Thymus (tissue), 11 donors: ENCODE data around the gene USH1C. TPM values are rescaled to one million over a fixed set of nuclear protein-coding genes. Genes with fewer than 3 reads are reported as not detected.

Experiments
- DNase-seq, 9 donors: peaks; one replicate each; pipeline ENCODE4 v3.0.0-alpha.2; 2013; ENCODE audit warnings: low spot score in 9 of 9, low read depth in 6 of 9, missing footprints in 1 of 9
- H3K27ac ChIP-seq, 2 donors: one replicate each; pipeline ENCODE4 v1.5.1; 2013; ENCODE audit warnings: control low read depth in 1 of 2, low read depth in 1 of 2, low read length in 1 of 2, mild to moderate bottlenecking in 1 of 2, moderate library complexity in 1 of 2
- H3K27me3 ChIP-seq, 2 donors: one replicate each; pipeline ENCODE4 v1.5.1; 2013; ENCODE audit warnings: low read length in 1 of 2; ENCODE audit not compliant: control insufficient read depth in 2 of 2, insufficient read depth in 1 of 2
- H3K36me3 ChIP-seq, 2 donors: one replicate each; pipeline ENCODE4 v1.5.1; 2013; ENCODE audit warnings: low read length in 1 of 2, mild to moderate bottlenecking in 1 of 2, moderate library complexity in 1 of 2; ENCODE audit not compliant: control insufficient read depth in 2 of 2, insufficient read depth in 2 of 2
- H3K4me1 ChIP-seq, 2 donors: one replicate each; pipeline ENCODE4 v1.5.1; 2013; ENCODE audit warnings: low read length in 2 of 2; ENCODE audit not compliant: control insufficient read depth in 2 of 2, insufficient read depth in 2 of 2
- H3K4me3 ChIP-seq, 2 donors: one replicate each; pipeline ENCODE4 v1.5.1; 2013; ENCODE audit warnings: low read length in 2 of 2, control low read depth in 1 of 2, mild to moderate bottlenecking in 1 of 2
- H3K9me3 ChIP-seq, 2 donors: one replicate each; pipeline ENCODE4 v1.5.1; 2013; ENCODE audit warnings: low read length in 1 of 2, mild to moderate bottlenecking in 1 of 2; ENCODE audit not compliant: control insufficient read depth in 2 of 2, insufficient read depth in 1 of 2
- WGBS: extraction: QIAGEN DNeasy Blood & Tissue Kit; methylation state at CpG from one replicate; pipeline ENCODE4 v1.1.7; 2013; 5-methylcytosine and 5-hydroxymethylcytosine counted together
- polyA plus RNA-seq: library from polyadenylated mRNA; stranded (reverse); fragments of 200-250 nt; gene quantifications from one replicate; pipeline ENCODE4 v1.2.3, GENCODE V29; 2013
- total RNA-seq: library from RNA; stranded (reverse); fragments of 120-200 nt; gene quantifications from one replicate; pipeline ENCODE4 v1.2.4, GENCODE V29; 2013
- donor health status: healthy.

The USH1C gene
- total and polyA plus RNA-seq, 2 donors: 0.24 to 0.57 TPM

DNA sequence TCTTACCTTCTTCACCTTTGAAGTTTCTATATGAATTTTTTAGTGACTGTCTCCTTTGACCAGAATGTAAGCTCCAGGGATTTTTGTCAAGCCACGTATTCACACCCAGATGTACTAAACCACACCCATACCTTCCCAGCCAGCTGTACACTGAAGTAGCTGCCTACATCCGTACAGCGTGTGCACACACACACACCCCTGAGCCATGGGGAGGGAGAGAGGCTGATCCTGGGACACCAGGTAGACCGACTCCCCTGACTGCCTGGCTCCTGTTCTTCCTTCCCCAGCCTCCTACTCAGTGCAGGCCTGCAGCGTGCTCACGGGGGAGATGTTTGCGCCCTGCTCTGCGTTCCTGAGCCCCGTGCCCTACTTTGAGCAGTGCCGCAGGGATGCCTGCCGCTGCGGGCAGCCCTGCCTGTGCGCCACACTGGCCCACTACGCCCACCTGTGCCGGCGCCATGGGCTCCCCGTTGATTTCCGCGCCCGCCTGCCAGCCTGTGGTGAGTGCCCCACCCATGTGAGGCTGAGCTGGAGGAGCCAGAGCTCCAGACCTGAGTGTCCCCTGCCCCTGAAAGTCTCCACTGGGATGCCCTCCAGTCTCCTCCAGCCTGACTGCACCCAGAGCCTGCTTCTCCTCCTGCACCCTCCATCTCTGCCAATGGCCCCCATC is 28.7 kb upstream of the USH1C start:
- H3K27me3 ChIP-seq: no peaks in the 10 kb centered on the region
- no peaks in the 10 kb centered on the region for H3K9me3 ChIP-seq
- no peak for DNase-seq
- H3K27ac ChIP-seq: no peak overlapping the region
- H3K36me3 ChIP-seq: no peaks in the 10 kb centered on the region
- H3K4me3 ChIP-seq: no peak overlapping the region
- WGBS: 97% methylated on average over 20 of the region's 20 CpGs
- H3K4me1 ChIP-seq: peaks cover 0 to 6% of the 10 kb centered on the region in 2 donors

DNA sequence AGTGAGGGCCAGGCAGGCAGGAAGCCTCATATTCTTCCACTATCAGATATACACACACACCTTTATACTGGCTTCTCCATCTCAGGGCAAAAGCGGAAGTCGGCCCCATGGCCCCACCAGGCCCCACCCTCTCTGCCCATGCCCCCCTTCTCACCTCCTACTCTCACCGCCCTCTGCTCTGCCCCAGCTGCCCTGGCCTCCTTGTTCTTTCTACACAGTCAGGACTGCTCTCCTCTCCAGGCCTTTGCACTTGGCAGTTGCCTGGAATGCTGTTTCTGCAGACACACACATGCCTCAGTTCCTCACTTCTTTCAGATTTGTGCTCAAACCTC is 28.1 kb upstream of the USH1C start:
- H3K36me3 ChIP-seq: no peaks in the 10 kb centered on the region
- no peaks in the 10 kb centered on the region for H3K27me3 ChIP-seq
- no peaks in the 10 kb centered on the region for H3K9me3 ChIP-seq
- no peak overlapping the region for H3K4me3 ChIP-seq
- H3K4me1 ChIP-seq: peaks cover 0 to 6% of the 10 kb centered on the region in 2 donors
- no peak overlapping the region for H3K27ac ChIP-seq
- peak in 2 of 9 donors; percentile 13 to 23 for DNase-seq
- WGBS: 41% methylated on average over 3 of the region's 3 CpGs

DNA sequence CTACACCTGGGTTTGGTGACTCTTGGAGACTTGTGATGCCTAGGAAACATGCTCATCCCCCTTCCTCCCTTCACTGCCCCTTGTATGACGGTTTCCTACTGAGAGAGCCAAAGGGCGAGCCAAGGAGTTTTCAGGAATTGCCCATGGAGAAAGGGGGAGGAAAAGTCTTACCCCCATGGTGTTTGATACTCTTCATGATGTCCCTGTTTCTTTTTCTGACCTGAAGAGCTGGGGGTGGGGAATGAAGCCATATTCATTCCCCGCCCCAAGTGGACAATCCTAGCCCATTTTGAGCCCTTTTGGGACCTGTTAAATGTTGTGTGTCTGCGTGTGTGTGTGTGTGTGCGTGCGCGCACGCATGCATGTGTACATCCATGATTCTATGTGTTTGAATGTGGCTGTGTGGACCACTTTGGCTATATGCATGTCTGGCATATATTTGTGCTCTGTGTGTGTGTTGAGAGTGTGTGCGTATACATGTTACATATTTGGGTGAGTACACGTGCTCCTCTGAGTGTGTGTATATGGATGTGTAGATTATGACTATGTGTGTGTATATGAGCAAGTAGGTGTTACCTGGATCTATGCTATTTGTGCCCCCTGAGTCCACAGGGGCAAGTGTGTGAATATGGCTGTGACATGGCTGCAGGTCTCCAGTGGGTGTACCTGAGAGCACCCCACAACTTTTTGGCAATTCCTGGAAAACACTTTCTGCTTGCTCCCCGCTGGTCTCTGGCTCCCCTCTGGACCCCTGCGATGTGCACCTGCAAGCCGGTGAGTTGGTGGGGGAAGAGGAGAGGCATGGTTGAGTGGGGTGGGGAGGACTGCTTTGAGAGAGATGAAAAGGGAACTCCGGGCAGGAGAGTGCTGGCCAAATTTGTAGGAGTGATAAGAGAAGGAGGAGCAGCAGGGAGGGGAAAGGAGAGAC is 27.5 kb upstream of the USH1C start:
- peaks cover 0 to 6% of the 10 kb centered on the region in 2 donors for H3K4me1 ChIP-seq
- H3K27me3 ChIP-seq: no peaks in the 10 kb centered on the region
- no peak overlapping the region for H3K27ac ChIP-seq
- H3K9me3 ChIP-seq: no peaks in the 10 kb centered on the region
- H3K36me3 ChIP-seq: no peaks in the 10 kb centered on the region
- no peak for DNase-seq
- 84% methylated on average over 14 of the region's 14 CpGs for WGBS
- H3K4me3 ChIP-seq: no peak overlapping the region

DNA sequence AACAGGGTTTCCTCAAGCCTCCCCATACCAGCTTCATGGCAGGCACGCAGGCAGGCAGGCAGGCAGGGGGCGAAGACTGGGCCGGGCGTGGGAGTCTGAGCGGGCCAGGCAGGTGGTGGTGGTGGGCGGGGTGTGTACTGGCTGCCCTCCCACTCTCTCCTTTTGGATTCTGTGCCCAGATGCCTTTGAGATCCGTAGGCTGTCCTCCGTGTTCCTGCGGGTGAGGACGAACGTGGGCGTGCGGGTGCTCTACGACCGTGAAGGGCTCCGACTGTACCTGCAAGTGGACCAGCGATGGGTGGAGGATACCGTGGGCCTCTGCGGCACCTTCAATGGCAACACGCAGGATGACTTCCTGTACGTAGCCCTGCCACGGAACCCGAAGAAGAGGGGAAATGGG is 25.8 kb upstream of the USH1C start:
- no peak for DNase-seq
- H3K4me3 ChIP-seq: no peak overlapping the region
- no peaks in the 10 kb centered on the region for H3K27me3 ChIP-seq
- no peaks in the 10 kb centered on the region for H3K9me3 ChIP-seq
- no peaks in the 10 kb centered on the region for H3K36me3 ChIP-seq
- 91% methylated on average over 23 of the region's 23 CpGs for WGBS
- no peak overlapping the region for H3K27ac ChIP-seq
- H3K4me1 ChIP-seq: peaks cover 0 to 6% of the 10 kb centered on the region in 2 donors

DNA sequence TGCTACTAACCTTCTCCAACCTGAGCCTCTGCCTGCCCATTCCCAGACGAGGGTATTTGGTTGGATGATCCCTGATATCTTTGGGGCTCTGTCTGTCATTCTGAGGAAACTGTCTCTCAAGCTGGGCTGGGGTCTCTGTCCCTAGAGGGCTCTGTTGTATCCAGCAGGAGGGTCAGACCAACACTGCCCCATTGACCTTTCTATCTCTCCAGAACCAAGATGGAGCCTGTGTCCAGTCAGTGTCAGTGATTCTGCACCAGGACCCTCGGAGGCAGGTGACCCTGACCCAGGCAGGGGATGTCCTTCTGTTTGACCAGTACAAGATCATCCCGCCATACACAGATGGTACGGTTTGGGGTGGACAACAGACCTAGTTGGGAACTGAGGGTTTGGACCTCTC is 24.7 kb upstream of the USH1C start:
- WGBS: 95% methylated on average over 4 of the region's 4 CpGs
- H3K27ac ChIP-seq: no peak overlapping the region
- peaks cover 0 to 6% of the 10 kb centered on the region in 2 donors for H3K4me1 ChIP-seq
- H3K27me3 ChIP-seq: no peaks in the 10 kb centered on the region
- no peak overlapping the region for H3K4me3 ChIP-seq
- H3K36me3 ChIP-seq: no peaks in the 10 kb centered on the region
- DNase-seq: no peak
- no peaks in the 10 kb centered on the region for H3K9me3 ChIP-seq

DNA sequence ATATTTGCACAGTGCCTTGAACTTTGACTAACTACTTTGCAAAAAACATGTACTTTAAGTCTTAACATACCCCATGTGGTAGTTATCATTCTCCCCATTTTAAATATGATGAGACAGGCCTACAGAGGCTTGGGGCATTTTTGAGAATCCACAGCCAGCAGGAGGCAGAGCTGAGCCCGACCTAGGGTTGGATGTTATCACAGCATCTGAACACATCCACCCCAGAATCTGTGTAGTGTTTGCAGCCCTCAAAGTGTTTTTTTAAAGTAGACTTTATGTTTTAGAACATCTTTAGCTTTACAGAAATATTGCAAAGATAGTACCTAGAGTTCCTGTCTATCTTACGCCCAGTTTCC is 20.4 kb upstream of the USH1C start:
- no peak overlapping the region for H3K4me3 ChIP-seq
- no peaks in the 10 kb centered on the region for H3K36me3 ChIP-seq
- no peaks in the 10 kb centered on the region for H3K4me1 ChIP-seq
- H3K27me3 ChIP-seq: no peaks in the 10 kb centered on the region
- H3K27ac ChIP-seq: no peak overlapping the region
- 60% methylated on average over 2 of the region's 2 CpGs for WGBS
- no peak for DNase-seq
- no peaks in the 10 kb centered on the region for H3K9me3 ChIP-seq

DNA sequence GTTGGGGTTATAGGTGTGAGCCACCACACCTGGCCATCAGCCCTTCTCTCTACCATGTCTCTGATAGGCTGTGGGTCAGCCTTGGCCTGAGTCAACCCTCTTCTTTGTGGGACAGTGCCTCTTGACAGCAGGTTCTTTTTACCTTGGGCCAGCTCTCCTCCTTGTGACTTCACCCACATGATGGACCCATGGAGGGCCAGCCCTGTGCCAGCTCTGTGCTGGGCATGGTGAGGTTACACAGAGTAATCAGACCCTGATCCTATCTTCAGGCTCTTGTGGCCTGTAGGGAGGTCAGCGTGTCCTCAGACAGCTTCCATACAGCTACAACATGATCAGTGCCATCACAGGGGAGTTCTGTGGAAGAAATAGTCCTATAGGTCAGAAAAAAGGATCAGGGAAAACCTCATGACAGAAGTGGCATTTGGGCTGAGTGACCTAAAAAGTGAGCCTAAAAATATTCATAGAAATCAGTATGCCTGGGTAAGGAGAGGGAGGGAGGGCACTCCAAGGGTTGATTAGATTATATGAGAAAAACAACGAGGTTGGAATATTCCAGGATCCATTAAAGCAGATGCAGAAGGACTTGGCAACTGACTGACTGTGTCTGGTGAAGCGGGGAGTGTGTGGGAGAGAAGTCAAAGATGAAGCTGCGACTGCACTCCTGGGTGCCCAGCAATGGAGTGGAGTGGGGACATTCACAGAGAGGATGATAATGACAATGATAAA is 19.9 kb upstream of the USH1C start:
- no peaks in the 10 kb centered on the region for H3K4me1 ChIP-seq
- no peak overlapping the region for H3K4me3 ChIP-seq
- no peaks in the 10 kb centered on the region for H3K9me3 ChIP-seq
- no peaks in the 10 kb centered on the region for H3K27me3 ChIP-seq
- H3K36me3 ChIP-seq: no peaks in the 10 kb centered on the region
- DNase-seq: no peak
- 90% methylated on average over 4 of the region's 4 CpGs for WGBS
- H3K27ac ChIP-seq: no peak overlapping the region

DNA sequence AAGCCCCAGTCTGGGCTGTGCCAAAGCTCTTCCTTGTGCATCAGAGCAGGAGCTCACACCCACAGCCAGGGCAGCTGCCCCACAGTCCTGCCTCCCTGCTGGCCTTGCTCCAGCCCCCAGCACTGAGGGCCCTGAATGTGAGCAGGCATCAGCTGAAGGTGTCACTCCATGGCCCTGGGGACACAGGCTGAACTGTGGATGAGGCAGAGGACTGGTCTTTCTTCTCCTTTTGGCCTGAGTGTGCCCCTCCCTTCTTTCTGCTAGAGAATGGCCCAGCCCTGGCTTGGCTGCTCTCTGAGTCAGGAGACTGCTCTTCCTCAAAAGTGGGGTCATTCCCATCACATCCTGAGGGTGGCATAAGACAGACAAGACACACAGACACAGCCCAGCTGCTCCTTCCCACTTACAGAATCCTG is 19.0 kb upstream of the USH1C start:
- no peaks in the 10 kb centered on the region for H3K27me3 ChIP-seq
- no peaks in the 10 kb centered on the region for H3K4me1 ChIP-seq
- DNase-seq: no peak
- H3K36me3 ChIP-seq: no peaks in the 10 kb centered on the region
- no peak overlapping the region for H3K27ac ChIP-seq
- no peak overlapping the region for H3K4me3 ChIP-seq
- no peaks in the 10 kb centered on the region for H3K9me3 ChIP-seq

DNA sequence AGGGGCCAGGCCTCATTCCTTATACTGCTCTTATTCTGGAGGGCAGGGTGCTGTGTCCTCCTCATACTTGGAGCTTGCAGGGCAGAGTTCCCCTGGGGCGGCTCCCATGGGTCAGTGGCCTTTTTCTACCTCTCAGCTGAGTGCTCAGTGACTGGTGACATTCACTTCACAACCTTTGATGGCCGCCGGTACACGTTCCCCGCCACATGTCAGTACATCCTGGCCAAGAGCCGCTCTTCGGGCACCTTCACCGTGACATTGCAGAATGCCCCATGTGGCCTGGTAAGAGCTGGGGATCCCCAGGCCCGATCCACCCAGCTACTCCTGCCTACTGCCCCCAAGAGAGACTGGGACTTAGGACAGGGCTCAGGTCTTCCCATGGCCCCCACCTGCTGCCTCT is 17.3 kb upstream of the USH1C start:
- WGBS: 97% methylated on average over 9 of the region's 9 CpGs
- H3K4me1 ChIP-seq: no peaks in the 10 kb centered on the region
- H3K27me3 ChIP-seq: no peaks in the 10 kb centered on the region
- H3K27ac ChIP-seq: no peak overlapping the region
- H3K4me3 ChIP-seq: no peak overlapping the region
- DNase-seq: no peak
- no peaks in the 10 kb centered on the region for H3K36me3 ChIP-seq
- no peaks in the 10 kb centered on the region for H3K9me3 ChIP-seq
